ENCODE data around the gene SDC3.

SDC3 gene

GRCh38 chr1:30844631-30845030 lies 63.9 kb downstream of the SDC3 start:
- DNase-seq: no peak
- Histone ChIP-seq H3K9me3 (ENCODE audit: control insufficient read depth, low read length) (no peaks in the 10 kb centered on the region), H3K27ac (ENCODE audit: insufficient read depth, low read length, poor library complexity, severe bottlenecking) (no peak overlapping the region), H3K4me3 (ENCODE audit: insufficient read depth, low read depth, low read length, poor library complexity, severe bottlenecking) (no peak overlapping the region), H3K36me3 (ENCODE audit: control insufficient read depth, insufficient read depth, low read length) (no peaks in the 10 kb centered on the region), H3K27me3 (replicated peaks; ENCODE audit: control insufficient read depth, insufficient read depth, low read length, poor library complexity, severe bottlenecking) (peaks cover 4% of the 10 kb centered on the region), H3K4me1 (ENCODE audit: control insufficient read depth, insufficient read depth, low read length, poor library complexity, severe bottlenecking) (no peaks in the 10 kb centered on the region)

- no peaks in the 10 kb centered on the region for H3K36me3 ChIP-seq (ENCODE audit: control insufficient read depth, insufficient read depth, low read length)
- no peak overlapping the region for H3K4me3 ChIP-seq (ENCODE audit: insufficient read depth, low read depth, low read length, poor library complexity, severe bottlenecking)
- DNase-seq: no peak
- H3K4me1 ChIP-seq (ENCODE audit: control insufficient read depth, insufficient read depth, low read length, poor library complexity, severe bottlenecking): no peaks in the 10 kb centered on the region
- peaks cover under 1% of the 10 kb centered on the region for H3K27me3 ChIP-seq (replicated peaks; ENCODE audit: control insufficient read depth, insufficient read depth, low read length, poor library complexity, severe bottlenecking)
- H3K9me3 ChIP-seq (ENCODE audit: control insufficient read depth, low read length): no peaks in the 10 kb centered on the region
- no peak overlapping the region for H3K27ac ChIP-seq (ENCODE audit: insufficient read depth, low read length, poor library complexity, severe bottlenecking)
These were observed 65.7 kb downstream of the SDC3 start for GRCh38 chr1:30842697-30843354.

- Histone ChIP-seq H3K9me3 (ENCODE audit: control insufficient read depth, low read length) (no peaks in the 10 kb centered on the region), H3K27me3 (replicated peaks; ENCODE audit: control insufficient read depth, insufficient read depth, low read length, poor library complexity, severe bottlenecking) (no peaks in the 10 kb centered on the region), H3K4me3 (ENCODE audit: insufficient read depth, low read depth, low read length, poor library complexity, severe bottlenecking) (no peak overlapping the region), H3K36me3 (ENCODE audit: control insufficient read depth, insufficient read depth, low read length) (no peaks in the 10 kb centered on the region), H3K27ac (ENCODE audit: insufficient read depth, low read length, poor library complexity, severe bottlenecking) (no peak overlapping the region), H3K4me1 (ENCODE audit: control insufficient read depth, insufficient read depth, low read length, poor library complexity, severe bottlenecking) (no peaks in the 10 kb centered on the region)
- no peak for DNase-seq
These were observed 67.5 kb downstream of the SDC3 start for GRCh38 chr1:30840904-30841598.

GRCh38 chr1:30839827-30840359 lies 68.7 kb downstream of the SDC3 start:
- no peak overlapping the region for H3K4me3 ChIP-seq (ENCODE audit: insufficient read depth, low read depth, low read length, poor library complexity, severe bottlenecking)
- no peaks in the 10 kb centered on the region for H3K9me3 ChIP-seq (ENCODE audit: control insufficient read depth, low read length)

GRCh38 chr1:30838996-30839395 lies 69.6 kb downstream of the SDC3 start:
- Histone ChIP-seq H3K36me3 (ENCODE audit: control insufficient read depth, insufficient read depth, low read length) (no peaks in the 10 kb centered on the region), H3K4me1 (ENCODE audit: control insufficient read depth, insufficient read depth, low read length, poor library complexity, severe bottlenecking) (no peaks in the 10 kb centered on the region), H3K9me3 (ENCODE audit: control insufficient read depth, low read length) (no peaks in the 10 kb centered on the region), H3K27me3 (replicated peaks; ENCODE audit: control insufficient read depth, insufficient read depth, low read length, poor library complexity, severe bottlenecking) (no peaks in the 10 kb centered on the region), H3K27ac (ENCODE audit: insufficient read depth, low read length, poor library complexity, severe bottlenecking) (no peak overlapping the region), H3K4me3 (ENCODE audit: insufficient read depth, low read depth, low read length, poor library complexity, severe bottlenecking) (no peak overlapping the region)
- DNase-seq: no peak

More at GRCh38 chr1:30839827-30840359, 68.7 kb downstream of the SDC3 start:
- DNase-seq: no peak
- Histone ChIP-seq H3K4me1 (ENCODE audit: control insufficient read depth, insufficient read depth, low read length, poor library complexity, severe bottlenecking) (no peaks in the 10 kb centered on the region), H3K27me3 (replicated peaks; ENCODE audit: control insufficient read depth, insufficient read depth, low read length, poor library complexity, severe bottlenecking) (no peaks in the 10 kb centered on the region), H3K36me3 (ENCODE audit: control insufficient read depth, insufficient read depth, low read length) (no peaks in the 10 kb centered on the region), H3K27ac (ENCODE audit: insufficient read depth, low read length, poor library complexity, severe bottlenecking) (no peak overlapping the region)

GRCh38 chr1:30837653-30838052 lies 70.9 kb downstream of the SDC3 start:
- Histone ChIP-seq H3K27ac (ENCODE audit: insufficient read depth, low read length, poor library complexity, severe bottlenecking) (no peak overlapping the region), H3K4me3 (ENCODE audit: insufficient read depth, low read depth, low read length, poor library complexity, severe bottlenecking) (no peak overlapping the region), H3K36me3 (ENCODE audit: control insufficient read depth, insufficient read depth, low read length) (no peaks in the 10 kb centered on the region), H3K4me1 (ENCODE audit: control insufficient read depth, insufficient read depth, low read length, poor library complexity, severe bottlenecking) (no peaks in the 10 kb centered on the region), H3K27me3 (replicated peaks; ENCODE audit: control insufficient read depth, insufficient read depth, low read length, poor library complexity, severe bottlenecking) (no peaks in the 10 kb centered on the region), H3K9me3 (ENCODE audit: control insufficient read depth, low read length) (no peaks in the 10 kb centered on the region)
- no peak for DNase-seq

- Histone ChIP-seq H3K36me3 (ENCODE audit: control insufficient read depth, insufficient read depth, low read length) (no peaks in the 10 kb centered on the region), H3K27me3 (replicated peaks; ENCODE audit: control insufficient read depth, insufficient read depth, low read length, poor library complexity, severe bottlenecking) (no peaks in the 10 kb centered on the region), H3K9me3 (ENCODE audit: control insufficient read depth, low read length) (no peaks in the 10 kb centered on the region), H3K4me3 (ENCODE audit: insufficient read depth, low read depth, low read length, poor library complexity, severe bottlenecking) (no peak overlapping the region), H3K4me1 (ENCODE audit: control insufficient read depth, insufficient read depth, low read length, poor library complexity, severe bottlenecking) (no peaks in the 10 kb centered on the region), H3K27ac (ENCODE audit: insufficient read depth, low read length, poor library complexity, severe bottlenecking) (no peak overlapping the region)
- DNase-seq: no peak
These were observed 74.3 kb downstream of the SDC3 start for GRCh38 chr1:30834253-30834652.

- no peaks in the 10 kb centered on the region for H3K9me3 ChIP-seq (ENCODE audit: control insufficient read depth, low read length)
- DNase-seq: no peak
- H3K4me1 ChIP-seq (ENCODE audit: control insufficient read depth, insufficient read depth, low read length, poor library complexity, severe bottlenecking): no peaks in the 10 kb centered on the region
- no peaks in the 10 kb centered on the region for H3K36me3 ChIP-seq (ENCODE audit: control insufficient read depth, insufficient read depth, low read length)
- no peak overlapping the region for H3K4me3 ChIP-seq (ENCODE audit: insufficient read depth, low read depth, low read length, poor library complexity, severe bottlenecking)
- H3K27ac ChIP-seq (ENCODE audit: insufficient read depth, low read length, poor library complexity, severe bottlenecking): no peak overlapping the region
- H3K27me3 ChIP-seq (replicated peaks; ENCODE audit: control insufficient read depth, insufficient read depth, low read length, poor library complexity, severe bottlenecking): no peaks in the 10 kb centered on the region
These were observed 78.0 kb downstream of the SDC3 start for GRCh38 chr1:30830537-30830936.

GRCh38 chr1:30829889-30830288 lies 78.7 kb downstream of the SDC3 start:
- no peak overlapping the region for H3K27ac ChIP-seq (ENCODE audit: insufficient read depth, low read length, poor library complexity, severe bottlenecking)
- H3K27me3 ChIP-seq (replicated peaks; ENCODE audit: control insufficient read depth, insufficient read depth, low read length, poor library complexity, severe bottlenecking): peaks cover 4% of the 10 kb centered on the region
- H3K4me3 ChIP-seq (ENCODE audit: insufficient read depth, low read depth, low read length, poor library complexity, severe bottlenecking): no peak overlapping the region
- no peaks in the 10 kb centered on the region for H3K36me3 ChIP-seq (ENCODE audit: control insufficient read depth, insufficient read depth, low read length)
- no peak for DNase-seq
- H3K4me1 ChIP-seq (ENCODE audit: control insufficient read depth, insufficient read depth, low read length, poor library complexity, severe bottlenecking): no peaks in the 10 kb centered on the region
- H3K9me3 ChIP-seq (ENCODE audit: control insufficient read depth, low read length): no peaks in the 10 kb centered on the region

- peaks cover 5% of the 10 kb centered on the region for H3K27me3 ChIP-seq (replicated peaks; ENCODE audit: control insufficient read depth, insufficient read depth, low read length, poor library complexity, severe bottlenecking)
- H3K36me3 ChIP-seq (ENCODE audit: control insufficient read depth, insufficient read depth, low read length): no peaks in the 10 kb centered on the region
- peak overlapping the region; percentile 45 for H3K4me3 ChIP-seq (ENCODE audit: insufficient read depth, low read depth, low read length, poor library complexity, severe bottlenecking)
- H3K9me3 ChIP-seq (ENCODE audit: control insufficient read depth, low read length): no peaks in the 10 kb centered on the region
- DNase-seq: no peak
- H3K27ac ChIP-seq (ENCODE audit: insufficient read depth, low read length, poor library complexity, severe bottlenecking): no peak overlapping the region
- H3K4me1 ChIP-seq (ENCODE audit: control insufficient read depth, insufficient read depth, low read length, poor library complexity, severe bottlenecking): peaks cover 10% of the 10 kb centered on the region
These were observed 83.7 kb downstream of the SDC3 start for GRCh38 chr1:30824736-30825429.
